Fibroblast of villous mesenchyme (primary cell): ENCODE results near the gene GLTP. TPM values are rescaled to one million over a fixed set of nuclear protein-coding genes. Genes with fewer than 3 reads are reported as not detected.
A peak's percentile ranks its signal among the peaks of the same experiment; 100 is the strongest.

Source experiments
- DNase-seq: peaks from one replicate; pipeline ENCODE4 v3.0.0-alpha.2; 2010; ENCODE audit warnings: low read depth
- H3K4me3 ChIP-seq: 2 replicates; pipeline ENCODE4 v1.5.1; 2011; ENCODE audit warnings: low read depth, mild to moderate bottlenecking, low read length
- CTCF ChIP-seq: IDR thresholded peaks from 2 replicates; pipeline ENCODE4 v1.5.1; 2012; ENCODE audit warnings: low read depth, mild to moderate bottlenecking, low read length; ENCODE audit not compliant: insufficient read depth
- total RNA-seq: library from RNA; depleted of rRNA; stranded (reverse); fragments of >200 nt; gene quantifications from 2 replicates; pipeline ENCODE4 v1.2.3, GENCODE V29; 2012

GLTP gene
- total RNA-seq, 1 donor = 52.2 TPM

GRCh38 chr12:109915171-109916040 is 35.1 kb upstream of the GLTP start:
- no peak for DNase-seq
- H3K4me3 ChIP-seq = no peak overlapping the region
- no peak for TF ChIP-seq CTCF

DNA sequence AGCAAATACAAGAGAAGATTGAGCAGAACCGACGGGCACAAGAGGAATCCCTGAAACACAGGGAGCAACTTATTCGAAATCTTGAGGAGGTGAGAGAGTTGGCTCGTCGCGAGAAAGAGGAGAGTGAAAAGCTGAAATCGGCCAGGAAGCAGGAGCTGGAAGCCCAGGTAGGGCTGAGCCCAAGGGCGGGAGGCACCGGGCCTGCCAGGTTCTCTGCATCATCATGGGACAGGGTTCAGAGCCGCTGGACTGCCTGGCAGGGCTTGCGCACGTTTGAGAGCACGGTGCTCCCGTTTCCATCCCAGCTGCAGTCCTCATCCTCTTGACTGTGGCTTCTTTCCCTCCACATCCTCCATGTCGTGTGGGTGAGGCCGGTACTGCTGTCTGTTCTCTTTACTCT is 34.1 kb upstream of the GLTP start:
- no peak for DNase-seq
- no peak overlapping the region for H3K4me3 ChIP-seq
- TF ChIP-seq CTCF = no peak

GRCh38 chr12:109912855-109913321 is 32.5 kb upstream of the GLTP start:
- DNase-seq = no peak
- H3K4me3 ChIP-seq = no peak overlapping the region
- TF ChIP-seq CTCF = no peak

DNA sequence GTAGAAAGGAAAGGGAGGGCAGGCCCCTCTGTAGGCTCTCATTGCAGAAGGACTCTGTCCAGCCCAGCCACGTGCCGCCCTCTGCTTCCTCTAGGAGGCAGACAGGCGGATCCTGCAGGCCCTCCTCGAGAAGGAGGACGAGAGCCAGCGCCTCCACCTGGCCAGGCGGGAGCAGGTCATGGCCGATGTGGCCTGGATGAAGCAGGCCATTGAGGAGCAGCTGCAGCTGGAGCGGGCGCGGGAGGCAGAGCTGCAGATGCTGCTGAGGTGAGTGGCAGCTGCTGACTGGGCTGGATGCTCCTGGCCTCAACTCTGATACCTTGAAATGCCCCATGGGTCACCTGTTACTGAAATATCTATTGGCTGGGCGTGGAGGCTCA is 30.6 kb upstream of the GLTP start:
- no peak for DNase-seq
- TF ChIP-seq CTCF = peak; percentile 32
- H3K4me3 ChIP-seq = no peak overlapping the region

DNA sequence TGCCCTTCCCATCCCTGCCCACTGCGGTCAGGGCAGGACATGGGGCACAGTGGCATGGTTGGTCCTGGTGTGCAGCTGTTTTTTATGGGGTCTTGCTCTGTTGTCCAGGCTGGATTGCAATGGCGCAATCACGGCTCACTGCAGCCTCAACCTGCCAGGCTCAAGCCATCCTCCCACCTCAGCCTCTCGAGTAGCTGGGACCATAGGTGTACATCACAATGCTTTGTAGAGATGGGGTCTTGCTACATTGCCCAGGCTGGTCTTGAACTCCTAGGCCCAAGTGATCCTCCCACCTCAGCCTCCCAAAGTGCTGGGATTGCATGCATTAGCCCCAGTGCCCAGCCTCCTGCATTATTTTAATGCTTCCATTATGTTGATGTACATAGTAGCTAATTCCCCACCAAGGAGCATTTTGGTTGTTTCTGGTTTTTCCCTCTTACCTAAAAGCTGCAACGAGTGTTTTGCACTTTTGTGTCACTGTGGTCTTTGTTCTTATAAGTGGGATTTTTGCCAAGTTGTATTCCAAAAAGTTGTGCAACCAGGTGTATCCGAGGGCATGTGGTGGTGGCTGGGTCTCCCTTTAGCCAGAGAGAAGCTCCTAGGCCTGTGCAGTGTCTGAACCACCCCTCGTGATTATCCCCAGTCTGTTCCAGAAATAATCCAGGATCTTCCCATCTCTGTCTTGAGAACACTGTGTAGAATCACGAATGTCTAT is 30.1 kb upstream of the GLTP start:
- no peak overlapping the region for H3K4me3 ChIP-seq
- DNase-seq = no peak
- TF ChIP-seq CTCF = no peak

DNA sequence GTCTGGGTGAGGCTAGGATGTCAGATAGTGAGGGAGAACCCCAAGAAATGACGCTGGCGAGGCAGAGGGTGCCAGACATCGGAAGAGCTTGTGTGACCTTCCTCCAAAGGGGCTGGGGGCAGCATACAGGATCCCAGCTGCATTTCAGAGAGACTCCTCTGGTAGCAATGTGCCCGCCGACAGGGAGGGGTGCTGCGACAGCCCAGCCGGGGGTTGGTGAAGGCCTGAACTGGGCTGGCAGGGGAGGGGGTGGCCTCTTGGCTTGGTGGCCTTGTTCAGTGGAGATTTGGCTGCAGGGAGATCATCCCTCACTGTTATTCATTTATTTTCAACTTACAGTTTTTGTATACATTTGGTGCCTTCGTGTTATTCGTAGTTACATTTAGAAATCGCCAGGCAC is 25.0 kb upstream of the GLTP start:
- no peak for DNase-seq
- no peak overlapping the region for H3K4me3 ChIP-seq
- no peak for TF ChIP-seq CTCF
